Kidney (tissue), 14 donors: Measurements from ENCODE around the gene POLR2I. TPM values are rescaled to one million over a fixed set of nuclear protein-coding genes. Genes with fewer than 3 reads are reported as not detected.
"Not testable (repeated sequence)": the region's sequence is repeated elsewhere in the genome, so short reads cannot be mapped to it uniquely, and the experiment has no call there.

Experiments used
- DNase-seq, 5 donors: peaks; one replicate each; pipeline ENCODE4 v3.0.0-alpha.2; 2013 to 2020
- FAIRE-seq: peaks from 2 replicates; lab custom pipeline; 2012; peaks lifted over from hg19 to GRCh38; lab: Jason Lieb, UNC
- H3K27ac ChIP-seq, 2 donors: one replicate each; pipeline ENCODE4 v1.7.0; 2013; ENCODE audit warnings: low read depth in 2 of 2, low read length in 2 of 2, inconsistent platforms in 1 of 2
- H3K27me3 ChIP-seq: one replicate; pipeline ENCODE4 v1.7.1; 2013; ENCODE audit warnings: low read length, inconsistent platforms; ENCODE audit not compliant: control insufficient read depth, insufficient read depth
- H3K36me3 ChIP-seq, 3 donors: one replicate each; pipeline versions ENCODE4 v1.7.0 to v1.7.1; 2013; ENCODE audit warnings: low read length in 3 of 3, control low read depth in 1 of 3, inconsistent platforms in 1 of 3; ENCODE audit not compliant: insufficient read depth in 3 of 3, control insufficient read depth in 2 of 3
- H3K4me1 ChIP-seq, 3 donors: one replicate each; pipeline versions ENCODE4 v1.7.0 to v1.7.1; 2013; ENCODE audit warnings: low read length in 3 of 3, inconsistent platforms in 1 of 3, low read depth in 1 of 3; ENCODE audit not compliant: control insufficient read depth in 2 of 3, insufficient read depth in 2 of 3
- H3K4me3 ChIP-seq, 3 donors: one replicate each; pipeline versions ENCODE4 v1.7.0 to v1.8.1; 2013; ENCODE audit warnings: low read length in 3 of 3, control low read depth in 1 of 3, inconsistent platforms in 1 of 3
- H3K9ac ChIP-seq, 3 donors: one replicate each; pipeline versions ENCODE4 v1.7.0 to v1.7.1; 2013; ENCODE audit warnings: low read length in 3 of 3, control low read depth in 1 of 3, inconsistent platforms in 1 of 3
- H3K9me3 ChIP-seq, 3 donors: one replicate each; pipeline versions ENCODE4 v1.7.0 to v1.7.1; 2013; ENCODE audit warnings: low read length in 3 of 3, control low read depth in 1 of 3, inconsistent platforms in 1 of 3; ENCODE audit not compliant: control insufficient read depth in 2 of 3, insufficient read depth in 1 of 3
- CTCF ChIP-seq: IDR thresholded peaks from 3 replicates; pipeline ENCODE4 v1.5.1; 2012; ENCODE audit warnings: mild to moderate bottlenecking, moderate library complexity, borderline replicate concordance; ENCODE audit not compliant: insufficient read depth; ENCODE audit errors: extremely low read depth
- intact Hi-C: fragments of 100-400 bp; cut with DNase I; formaldehyde crosslinking; loops from one replicate; pipeline ENCODE4 v1.11.1; 2022
- polyA plus RNA-seq: library from polyadenylated mRNA; stranded (reverse); fragments of 350-450 nt; fragmentation: Illumina TruSeq; extraction: RNeasy Lipid Tissue Mini Kit (QIAGEN cat#74804); gene quantifications from one replicate; pipeline ENCODE4 v1.2.3, GENCODE V29; 2014; ENCODE audit warnings: low read depth, low replicate concordance; ENCODE audit not compliant: insufficient read depth
- total RNA-seq: library from RNA; stranded (reverse); fragmentation: NEBNext Ultra II Directional; extraction: Animal tissue kit (Norgen Biotek cat#: 25700); gene quantifications from one replicate; pipeline ENCODE4 v1.2.1, GENCODE V29; 2021
- donor health status: control.
- donor health status: control.
- donor health status: control.
- donor health status: control.
- donor health status: control.
- donor health status: DM: yes; HTN: yes; CAD: no.
- donor health status: Normal renal cell carcinoma (clear cell type).

The POLR2I gene
- total and polyA plus RNA-seq, 2 donors from 2014 or later: 59.9 to 119 TPM

- H3K4me1 ChIP-seq: peaks cover 0 to 8% (median 7%) of the 10 kb centered on the region in 3 donors
- intact Hi-C loops: no loop called here
- H3K4me3 ChIP-seq: peak within 1 kb of the TSS; percentile 81 to 100 (median 90)
- H3K36me3 ChIP-seq: peaks cover 7 to 14% (median 12%) of the 10 kb centered on the region in 3 donors
- DNase-seq: peak; percentile 98 to 99 (median 99)
- no peak for FAIRE-seq
- no peaks in the 10 kb centered on the region for H3K9me3 ChIP-seq
- peak within 1 kb of the TSS; percentile 69 to 100 (median 87) for H3K9ac ChIP-seq
- peak within 1 kb of the TSS; percentile 99 to 100 for H3K27ac ChIP-seq
- H3K27me3 ChIP-seq: no peaks in the 10 kb centered on the region
- TF ChIP-seq CTCF: peak; percentile 10
These were observed 25.0 kb upstream of the POLR2I start, which contains the start of gene CAPNS1 for GRCh38 chr19:36139473-36140303. CAPNS1 (plus strand) TSS chr19:36140066; CDS start chr19:36141012, 946 bp downstream.

- no peak for FAIRE-seq
- no peak for DNase-seq
- Histone ChIP-seq H3K9ac (peak overlapping the region; percentile 62 to 100 (median 74)), H3K4me3 (peak overlapping the region in 2 of 3 donors; percentile 65 to 100), H3K36me3 (peaks cover 5 to 12% (median 9%) of the 10 kb centered on the region in 3 donors), H3K4me1 (peaks cover 0 to 8% (median 7%) of the 10 kb centered on the region in 3 donors), H3K27ac (peak overlapping the region; percentile 99 to 100), H3K27me3 (no peaks in the 10 kb centered on the region), H3K9me3 (no peaks in the 10 kb centered on the region)
- no peak for TF ChIP-seq CTCF
- intact Hi-C loops: no loop called here
These were observed 24.4 kb upstream of the POLR2I start for GRCh38 chr19:36139120-36139472.

- Histone ChIP-seq H3K9me3 (no peaks in the 10 kb centered on the region), H3K4me1 (peaks cover 0 to 8% (median 7%) of the 10 kb centered on the region in 3 donors), H3K36me3 (peaks cover 0 to 3% (median 0%) of the 10 kb centered on the region in 3 donors), H3K27ac (peak overlapping the region; percentile 41 to 62), H3K9ac (peak overlapping the region in 1 of 3 donors; percentile 46), H3K4me3 (no peak overlapping the region), H3K27me3 (no peaks in the 10 kb centered on the region)
- FAIRE-seq (no peak), DNase-seq (peak in 1 of 5 donors; percentile 90)
- no peak for TF ChIP-seq CTCF
- intact Hi-C loops: no loop called here
These were observed 22.4 kb upstream of the POLR2I start for GRCh38 chr19:36136964-36137686.

GRCh38 chr19:36134867-36135266 is 20.2 kb upstream of the POLR2I start:
- H3K36me3 ChIP-seq, FAIRE-seq, H3K27me3 ChIP-seq, DNase-seq, H3K27ac ChIP-seq, H3K4me1 ChIP-seq, intact Hi-C loops, H3K9ac ChIP-seq, H3K9me3 ChIP-seq, H3K4me3 ChIP-seq: not testable (repeated sequence)

GRCh38 chr19:36131221-36131620 is 16.5 kb upstream of the POLR2I start:
- DNase-seq, H3K4me3 ChIP-seq, H3K9ac ChIP-seq, H3K9me3 ChIP-seq, H3K27me3 ChIP-seq, H3K36me3 ChIP-seq, H3K27ac ChIP-seq, FAIRE-seq, H3K4me1 ChIP-seq, intact Hi-C loops: not testable (repeated sequence)
